Fibroblast of skin of scalp (primary cell): ENCODE data around the gene AUTS2.

ENCODE experiments used
- DNase-seq: peaks from one replicate; pipeline ENCODE4 v3.0.0-alpha.2; 2013

Gene AUTS2

GRCh38 chr7:70091362-70091761 lies 493.1 kb downstream of the AUTS2 start:
- DNase-seq = no peak

DNA sequence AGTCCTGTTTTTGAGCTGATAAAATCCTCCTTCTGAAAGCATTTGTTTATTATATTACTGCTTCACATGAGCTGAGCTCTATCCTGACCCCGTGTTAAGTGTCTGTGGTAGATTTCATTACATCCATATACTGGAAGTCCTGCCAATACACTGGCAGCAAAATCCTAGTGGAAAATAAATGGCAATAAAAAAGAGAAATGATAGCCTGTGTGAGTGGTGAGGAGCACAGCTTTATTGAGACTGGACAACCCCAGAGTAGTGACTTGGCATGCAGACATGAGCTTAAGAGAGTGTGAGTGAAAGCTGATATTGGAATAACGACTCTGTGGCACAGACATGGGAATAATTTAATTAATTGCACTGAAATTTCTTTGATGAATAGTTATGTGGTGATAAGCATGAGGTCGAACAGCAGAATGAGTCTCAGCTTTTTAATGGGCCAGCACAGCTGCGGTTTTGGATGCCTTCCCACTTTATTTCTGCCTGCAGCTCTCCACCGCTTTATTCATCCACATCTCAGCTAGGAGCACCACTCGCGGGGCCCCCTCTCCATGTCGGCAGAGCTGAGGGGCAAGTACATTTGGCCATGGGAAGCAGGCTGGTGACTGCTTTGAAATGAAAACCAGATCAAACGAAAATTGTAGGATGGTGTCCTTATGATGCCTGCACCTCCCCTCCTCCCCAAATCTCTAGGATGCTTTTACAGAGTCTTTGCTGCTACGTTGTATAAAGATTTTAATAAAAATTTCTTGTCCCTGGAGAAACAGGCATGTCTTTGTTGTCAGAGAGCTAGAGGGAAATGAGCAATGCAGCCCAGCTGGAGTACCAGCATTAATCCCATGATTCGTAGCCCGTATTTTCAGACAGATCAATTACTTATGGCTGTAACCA lies 494.3 kb downstream of the AUTS2 start:
- peak; percentile 86 for DNase-seq

GRCh38 chr7:70093205-70093904 lies 495.1 kb downstream of the AUTS2 start:
- DNase-seq = no peak

DNA sequence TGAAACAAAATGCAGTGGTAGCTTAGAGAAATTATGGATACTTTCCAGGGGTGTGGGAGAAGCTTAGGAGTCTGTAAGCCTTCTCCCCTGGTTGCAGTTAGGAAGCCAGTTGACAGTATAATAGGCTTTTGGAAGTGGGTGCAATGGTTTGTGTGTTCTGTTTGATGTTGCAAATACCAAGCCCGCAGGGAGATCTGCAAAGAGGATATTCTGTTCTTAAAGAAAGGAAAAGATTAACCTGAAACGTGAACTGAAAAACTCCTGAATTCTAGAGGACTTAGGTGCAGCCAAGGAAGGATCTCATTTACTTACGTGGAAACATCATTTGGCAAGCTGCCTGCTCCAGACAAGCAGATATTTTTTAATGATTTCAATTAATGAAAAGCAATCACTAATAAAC lies 496.6 kb downstream of the AUTS2 start:
- DNase-seq = no peak

DNA sequence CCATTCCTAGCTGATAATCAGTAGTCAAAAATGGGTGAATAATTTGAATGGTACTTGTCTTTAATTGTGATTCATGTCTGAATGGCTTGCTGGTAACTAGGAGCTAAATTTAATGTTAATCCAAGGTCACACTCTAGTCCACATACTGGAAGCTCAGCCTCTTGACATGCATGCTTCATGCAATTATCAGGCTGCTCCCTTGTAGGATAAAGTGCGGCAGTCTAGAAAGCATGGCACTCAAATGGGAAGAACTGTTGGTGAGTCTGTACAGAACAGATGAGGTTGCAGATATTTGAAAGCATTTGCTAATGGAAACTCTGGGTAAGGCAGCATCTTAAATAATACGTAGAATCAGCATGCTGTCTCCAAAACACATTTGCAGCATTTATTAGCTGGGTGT lies 499.4 kb downstream of the AUTS2 start:
- DNase-seq = no peak

DNA sequence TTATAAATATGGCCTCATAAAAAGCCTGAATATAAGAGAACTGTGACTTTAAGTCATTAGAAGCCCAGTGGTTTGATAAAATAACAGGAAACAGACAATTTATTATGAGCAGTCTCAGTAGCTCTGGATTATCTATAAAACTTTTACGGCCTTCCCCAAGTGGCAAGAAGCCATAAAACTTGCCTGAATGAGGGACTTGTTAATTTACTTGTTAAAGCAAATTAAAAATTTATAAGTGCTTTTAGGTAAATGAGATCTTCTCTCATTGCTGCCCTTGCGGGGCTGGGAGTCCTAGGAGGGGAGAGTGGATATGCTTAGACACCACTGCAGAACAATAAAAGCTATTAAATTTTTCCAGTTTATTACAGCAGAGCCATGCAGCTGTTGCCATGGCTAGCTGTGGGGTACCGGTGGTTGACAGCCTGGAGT lies 499.9 kb downstream of the AUTS2 start:
- DNase-seq = no peak

- peak; percentile 23 for DNase-seq
Observed at GRCh38 chr7:70098905-70099672, 500.8 kb downstream of the AUTS2 start.

- peak; percentile 76 for DNase-seq
Observed at GRCh38 chr7:70104243-70104642, 506.0 kb downstream of the AUTS2 start.

GRCh38 chr7:70113078-70113477 lies 514.8 kb downstream of the AUTS2 start:
- no peak for DNase-seq

DNA sequence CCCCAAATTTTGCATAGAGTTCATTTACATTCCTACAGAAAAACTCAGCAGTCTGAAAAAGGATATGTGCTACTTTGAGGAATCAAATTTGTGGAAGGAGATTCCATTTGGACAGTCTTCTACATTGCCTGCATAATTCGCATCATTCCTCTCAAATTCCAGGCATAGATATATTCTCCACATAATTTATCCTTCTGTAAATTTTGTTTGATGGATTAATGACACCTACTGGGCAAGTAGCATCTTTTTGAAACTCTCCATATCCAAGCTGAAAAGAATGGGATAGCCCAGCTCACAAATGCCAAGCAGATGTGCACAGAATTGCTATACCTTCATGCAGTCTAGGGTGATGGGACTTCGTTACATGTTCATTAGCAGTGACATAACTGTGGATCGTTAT lies 515.3 kb downstream of the AUTS2 start:
- peak; percentile 88 for DNase-seq

DNA sequence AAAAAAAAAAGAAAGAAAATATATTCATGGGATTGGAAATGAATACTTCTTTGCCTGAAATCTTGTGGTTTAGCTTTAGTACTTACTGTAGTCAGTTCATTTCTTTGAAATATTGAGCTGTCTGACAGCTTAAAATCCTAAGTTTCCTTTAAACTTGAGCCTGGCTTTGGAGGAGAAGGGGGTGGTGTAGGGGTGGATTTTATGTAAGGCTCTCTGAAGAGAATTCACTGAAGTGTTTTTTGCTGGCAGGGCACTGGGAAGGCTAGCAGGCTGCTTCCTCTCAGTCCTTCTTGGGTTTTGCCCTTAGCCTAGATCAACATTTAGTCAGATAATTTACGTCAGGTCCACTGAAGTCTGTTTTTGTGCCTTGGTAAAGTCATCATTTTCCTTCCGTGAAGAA lies 516.5 kb downstream of the AUTS2 start:
- peak; percentile 22 for DNase-seq

GRCh38 chr7:70116244-70116643 lies 518.0 kb downstream of the AUTS2 start:
- no peak for DNase-seq

- DNase-seq = no peak
Observed at GRCh38 chr7:70116867-70117266, 518.6 kb downstream of the AUTS2 start.

DNA sequence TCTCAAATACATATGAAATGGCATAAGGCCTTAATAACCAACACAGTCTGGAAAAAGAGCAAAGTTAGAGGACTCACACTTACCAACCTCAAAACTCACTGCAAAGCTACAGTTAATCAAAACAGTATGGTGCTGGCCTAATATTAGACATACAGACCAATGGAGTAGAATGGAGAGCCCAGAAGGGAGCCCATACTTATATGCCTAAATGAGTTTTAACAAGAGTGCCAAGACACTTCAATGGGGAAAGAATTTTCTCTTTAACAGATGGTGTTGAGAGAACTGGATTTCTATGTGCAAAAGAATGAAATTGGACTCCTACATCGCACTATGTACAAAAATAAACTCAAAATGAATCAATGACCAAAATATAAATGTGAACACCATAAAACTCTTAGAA lies 522.6 kb downstream of the AUTS2 start:
- no peak for DNase-seq

DNA sequence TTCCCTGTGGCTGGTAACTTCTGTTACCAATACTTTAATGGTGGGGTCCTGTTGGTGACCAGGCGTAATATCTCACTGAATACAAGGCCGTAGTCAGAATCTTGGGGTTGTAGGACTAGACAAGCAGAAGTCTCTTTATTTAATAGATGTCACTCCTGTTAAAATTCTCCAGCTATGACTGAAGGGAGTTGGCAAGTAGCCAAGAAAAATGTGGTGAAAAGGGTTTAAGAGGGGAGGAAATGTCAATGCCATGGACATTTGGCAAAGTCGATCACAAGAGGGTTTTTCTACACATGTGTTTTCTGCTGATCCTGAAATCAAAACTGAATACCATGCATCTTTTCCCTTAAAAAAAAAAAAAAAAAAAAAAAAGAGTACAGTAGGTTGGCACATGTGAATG lies 533.5 kb downstream of the AUTS2 start:
- DNase-seq = peak; percentile 54

DNA sequence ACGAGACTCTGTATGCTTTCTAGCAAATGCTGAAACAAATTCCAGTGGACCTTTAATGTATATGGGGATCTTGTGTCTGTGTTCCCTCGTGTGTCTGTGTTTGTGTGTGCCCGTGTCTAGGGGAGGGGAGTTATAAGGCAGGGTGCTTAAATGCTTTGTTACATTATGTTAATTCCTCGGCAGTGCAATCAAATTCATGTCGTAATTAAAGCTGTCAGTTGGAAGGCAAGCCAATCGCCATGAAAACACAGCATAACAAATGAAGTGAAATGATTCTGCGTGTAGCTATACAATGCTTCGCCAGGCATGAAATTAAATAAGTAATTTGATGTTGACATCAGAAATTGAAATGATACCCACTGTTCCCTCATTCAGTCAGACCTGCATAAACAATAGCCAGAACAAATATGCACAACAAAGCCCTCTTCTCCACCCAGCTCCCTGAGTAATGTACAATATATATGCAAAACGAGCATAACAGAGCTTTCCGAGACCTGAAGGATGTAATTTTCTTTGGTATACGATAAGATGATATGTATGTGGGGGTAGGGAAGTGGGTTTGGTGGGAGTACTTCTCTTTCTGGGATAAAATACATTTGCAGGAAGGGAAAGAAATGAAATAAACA lies 534.1 kb downstream of the AUTS2 start:
- DNase-seq = no peak

- peak; percentile 11 for DNase-seq
Observed at GRCh38 chr7:70132852-70133690, 534.8 kb downstream of the AUTS2 start.

DNA sequence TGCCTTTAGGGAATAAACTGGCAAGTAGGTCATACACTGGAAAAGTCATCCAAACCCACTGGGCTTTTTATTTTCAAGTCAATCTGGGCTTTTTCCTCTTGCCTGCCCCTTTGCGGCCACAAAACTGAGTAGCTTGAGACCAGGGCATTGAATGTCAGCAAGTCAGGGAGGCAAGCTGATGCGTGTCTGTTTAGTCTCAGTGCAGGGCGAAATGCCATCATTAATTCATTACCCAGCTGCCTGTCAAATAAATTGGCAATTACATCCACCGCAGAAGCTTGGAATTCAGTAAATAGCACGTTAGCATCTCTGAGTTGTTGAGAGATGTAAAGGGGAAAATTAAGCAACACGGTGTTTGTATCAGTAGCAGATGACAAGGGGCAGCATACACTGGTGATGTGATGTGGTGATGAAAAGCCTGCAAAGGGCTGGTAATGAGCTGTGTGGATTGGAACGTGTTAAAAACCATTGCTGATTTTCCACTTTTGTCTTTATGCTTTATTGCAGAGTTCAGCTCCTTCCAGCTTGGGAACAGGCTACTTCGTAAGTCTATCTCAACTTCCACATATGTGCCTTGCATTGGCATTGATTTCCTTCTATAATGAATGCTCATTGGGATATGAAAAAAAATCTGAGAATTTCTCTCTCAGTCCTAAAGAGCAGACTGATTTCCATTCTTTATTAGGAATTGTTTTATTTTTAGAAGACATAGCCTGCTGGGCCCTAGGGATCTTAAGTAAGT lies 535.9 kb downstream of the AUTS2 start:
- peak; percentile 66 for DNase-seq

DNA sequence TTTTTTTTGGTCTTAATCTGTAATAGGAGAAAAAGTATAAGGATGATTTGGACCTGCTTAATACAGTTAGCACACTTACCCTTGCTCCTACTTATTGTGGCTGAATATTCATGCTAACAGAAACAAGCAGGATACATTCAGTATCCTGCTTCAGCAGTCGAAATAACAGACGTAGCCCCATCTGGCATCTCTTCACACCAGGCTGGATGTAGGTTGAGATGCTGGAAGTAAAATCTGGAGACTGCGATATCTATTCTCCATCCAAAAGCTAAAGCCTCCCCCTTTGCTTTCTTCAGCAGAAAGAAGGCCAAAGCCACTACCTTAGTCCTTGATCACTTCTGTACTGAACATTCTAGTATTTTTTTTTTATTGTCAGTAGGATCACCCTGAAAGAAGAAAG lies 537.4 kb downstream of the AUTS2 start:
- no peak for DNase-seq

DNA sequence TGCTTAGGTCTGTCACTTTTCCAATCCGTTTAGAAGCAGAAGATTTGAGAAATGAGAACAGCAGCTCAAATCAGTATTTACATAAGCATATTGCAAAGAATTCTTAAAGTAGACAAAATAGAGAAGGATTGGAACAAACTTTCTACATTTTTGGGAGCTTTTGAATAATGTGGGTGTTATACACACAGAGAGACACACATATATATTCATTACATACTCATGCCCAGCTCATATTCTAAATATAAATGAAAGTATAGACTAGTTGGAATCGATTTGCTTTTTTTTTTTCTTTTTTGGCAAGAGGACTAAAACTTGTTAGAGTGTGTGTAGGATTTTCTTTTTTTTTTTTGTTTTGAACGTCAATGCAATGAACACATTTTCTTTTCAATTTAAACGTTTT lies 538.9 kb downstream of the AUTS2 start:
- no peak for DNase-seq
